Right atrium auricular region (tissue), 2 donors: Measurements from ENCODE around the gene SCNN1G. TPM values are rescaled to one million over a fixed set of nuclear protein-coding genes. Genes with fewer than 3 reads are reported as not detected.

Source experiments
- DNase-seq: peaks from one replicate; pipeline ENCODE4 v3.0.0-alpha.2; 2019; ENCODE audit warnings: low spot score
- H3K27ac ChIP-seq, 2 donors: fragments of 200-600 bp; sonication (generic); 1 replicate in 1 of 2; 2 replicates in 1 of 2; pipeline ENCODE4 v1.5.1; 2016 to 2019
- H3K27me3 ChIP-seq, 2 donors: fragments of 200-600 bp; sonication (generic); one replicate each; pipeline versions ENCODE4 v1.5.1 to v1.6.0; 2017 to 2019
- H3K36me3 ChIP-seq: fragments of 200-600 bp; sonication (generic); one replicate; pipeline ENCODE4 v1.5.1; 2016
- H3K4me1 ChIP-seq, 2 donors: fragments of 200-600 bp; sonication (generic); one replicate each; pipeline versions ENCODE4 v1.5.1 to v1.6.0; 2017 to 2019
- H3K4me3 ChIP-seq, 2 donors: fragments of 200-600 bp; sonication (generic); 1 replicate in 1 of 2; 2 replicates in 1 of 2; pipeline ENCODE4 v1.5.1; 2017 to 2019; ENCODE audit warnings: mild to moderate bottlenecking in 1 of 2, moderate library complexity in 1 of 2
- H3K9me3 ChIP-seq, 2 donors: fragments of 200-600 bp; sonication (generic); one replicate each; pipeline ENCODE4 v1.5.1; 2019
- total RNA-seq, 2 donors: library from RNA; depleted of rRNA; stranded (reverse); fragments of >200 nt; gene quantifications; one replicate each; pipeline ENCODE4 v1.1.0, GENCODE V29; 2016
- TF ChIP-seq, protein P1 (sequence below), 2 donors: fragments of 200-600 bp; sonication (generic); IDR thresholded peaks; one replicate each; pipeline ENCODE4 v1.5.1; 2019; ENCODE audit warnings: antibody characterized with exemption in 2 of 2

Gene SCNN1G
- total RNA-seq, 2 donors from 2014 or later = not detected

DNA sequence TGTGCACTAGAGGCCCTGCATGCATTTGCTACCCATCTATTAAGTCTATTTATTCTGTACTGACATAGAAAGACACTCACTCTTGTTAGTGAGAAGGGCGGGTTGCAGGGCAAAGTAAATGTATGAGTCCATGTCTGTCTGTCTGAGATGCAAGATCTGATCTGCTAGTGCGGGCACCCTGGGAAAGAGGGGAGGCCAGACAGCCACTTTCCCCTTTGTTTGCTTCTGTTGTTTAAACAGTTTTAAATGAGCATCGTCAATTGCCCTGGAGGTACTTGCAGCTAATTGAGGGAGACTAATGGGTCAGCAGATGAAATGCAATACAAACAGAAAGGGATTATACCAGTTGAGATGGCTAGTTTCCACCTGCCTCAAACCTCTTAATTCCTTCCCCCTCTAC, 24.9 kb downstream of the SCNN1G start:
- Histone ChIP-seq H3K36me3 (no peaks in the 10 kb centered on the region), H3K4me1 (no peaks in the 10 kb centered on the region), H3K27me3 (no peaks in the 10 kb centered on the region), H3K27ac (no peak overlapping the region), H3K4me3 (no peak overlapping the region), H3K9me3 (no peaks in the 10 kb centered on the region)
- TF ChIP-seq, protein P1, sequence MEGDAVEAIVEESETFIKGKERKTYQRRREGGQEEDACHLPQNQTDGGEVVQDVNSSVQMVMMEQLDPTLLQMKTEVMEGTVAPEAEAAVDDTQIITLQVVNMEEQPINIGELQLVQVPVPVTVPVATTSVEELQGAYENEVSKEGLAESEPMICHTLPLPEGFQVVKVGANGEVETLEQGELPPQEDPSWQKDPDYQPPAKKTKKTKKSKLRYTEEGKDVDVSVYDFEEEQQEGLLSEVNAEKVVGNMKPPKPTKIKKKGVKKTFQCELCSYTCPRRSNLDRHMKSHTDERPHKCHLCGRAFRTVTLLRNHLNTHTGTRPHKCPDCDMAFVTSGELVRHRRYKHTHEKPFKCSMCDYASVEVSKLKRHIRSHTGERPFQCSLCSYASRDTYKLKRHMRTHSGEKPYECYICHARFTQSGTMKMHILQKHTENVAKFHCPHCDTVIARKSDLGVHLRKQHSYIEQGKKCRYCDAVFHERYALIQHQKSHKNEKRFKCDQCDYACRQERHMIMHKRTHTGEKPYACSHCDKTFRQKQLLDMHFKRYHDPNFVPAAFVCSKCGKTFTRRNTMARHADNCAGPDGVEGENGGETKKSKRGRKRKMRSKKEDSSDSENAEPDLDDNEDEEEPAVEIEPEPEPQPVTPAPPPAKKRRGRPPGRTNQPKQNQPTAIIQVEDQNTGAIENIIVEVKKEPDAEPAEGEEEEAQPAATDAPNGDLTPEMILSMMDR (IDR thresholded peaks at IDR 0.05) = no peak
- DNase-seq = no peak

GRCh38 chr16:23209606-23210005, 27.1 kb downstream of the SCNN1G start:
- no peaks in the 10 kb centered on the region for H3K27me3 ChIP-seq
- no peak for DNase-seq
- TF ChIP-seq, protein P1 (IDR thresholded peaks at IDR 0.05) = no peak
- no peaks in the 10 kb centered on the region for H3K4me1 ChIP-seq
- H3K27ac ChIP-seq = no peak overlapping the region
- no peaks in the 10 kb centered on the region for H3K36me3 ChIP-seq
- no peak overlapping the region for H3K4me3 ChIP-seq
- no peaks in the 10 kb centered on the region for H3K9me3 ChIP-seq

GRCh38 chr16:23213831-23214230, 31.3 kb downstream of the SCNN1G start:
- Histone ChIP-seq H3K27me3 (no peaks in the 10 kb centered on the region), H3K9me3 (no peaks in the 10 kb centered on the region), H3K36me3 (no peaks in the 10 kb centered on the region), H3K4me3 (no peak overlapping the region), H3K27ac (no peak overlapping the region), H3K4me1 (no peaks in the 10 kb centered on the region)
- TF ChIP-seq, protein P1 (IDR thresholded peaks at IDR 0.05) = no peak
- no peak for DNase-seq

GRCh38 chr16:23214796-23215195, 32.3 kb downstream of the SCNN1G start:
- Histone ChIP-seq H3K36me3 (no peaks in the 10 kb centered on the region), H3K27ac (no peak overlapping the region), H3K4me3 (no peak overlapping the region), H3K4me1 (no peaks in the 10 kb centered on the region), H3K27me3 (no peaks in the 10 kb centered on the region), H3K9me3 (no peaks in the 10 kb centered on the region)
- no peak for DNase-seq
- TF ChIP-seq, protein P1 (IDR thresholded peaks at IDR 0.05) = no peak

- DNase-seq = no peak
- H3K4me1 ChIP-seq = no peaks in the 10 kb centered on the region
- no peak overlapping the region for H3K4me3 ChIP-seq
- TF ChIP-seq, protein P1 (IDR thresholded peaks at IDR 0.05) = no peak
- no peaks in the 10 kb centered on the region for H3K27me3 ChIP-seq
- H3K36me3 ChIP-seq = no peaks in the 10 kb centered on the region
- no peaks in the 10 kb centered on the region for H3K9me3 ChIP-seq
- H3K27ac ChIP-seq = no peak overlapping the region
Observed at GRCh38 chr16:23215435-23215834, 32.9 kb downstream of the SCNN1G start.

- no peak overlapping the region for H3K4me3 ChIP-seq
- H3K4me1 ChIP-seq = no peaks in the 10 kb centered on the region
- no peak overlapping the region for H3K27ac ChIP-seq
- H3K27me3 ChIP-seq = no peaks in the 10 kb centered on the region
- no peaks in the 10 kb centered on the region for H3K36me3 ChIP-seq
- TF ChIP-seq, protein P1 (IDR thresholded peaks at IDR 0.05) = no peak
- DNase-seq = no peak
- H3K9me3 ChIP-seq = no peaks in the 10 kb centered on the region
Observed at GRCh38 chr16:23216658-23217246, 34.2 kb downstream of the SCNN1G start.
